Cerebellar nuclear complex (tissue), 1 donor: ENCODE measurements around the gene CDH20.

ENCODE experiments used
- DNase-seq, 2 experiments: peaks; one replicate each; lab custom pipeline; 2025; lab: John Stamatoyannopoulos, UW

CDH20 gene

DNA sequence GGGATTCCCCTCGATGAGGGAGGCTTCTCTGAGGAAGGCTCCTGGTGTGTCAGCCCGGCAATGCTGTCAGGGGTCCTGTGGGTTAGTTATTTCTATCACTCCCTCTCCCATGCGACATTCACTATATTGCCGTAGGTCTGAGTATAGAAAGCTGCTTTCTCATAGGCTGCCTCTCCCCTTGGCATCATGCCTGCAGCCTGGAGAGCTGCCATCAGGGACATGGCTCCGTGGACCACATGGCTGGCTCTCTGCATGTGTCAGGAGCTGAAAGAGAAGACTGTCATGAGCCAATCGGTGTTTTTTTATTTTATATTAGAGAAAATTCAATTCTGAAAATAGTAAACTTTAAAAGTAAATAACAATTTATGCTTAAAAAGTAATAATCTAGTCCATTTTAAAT lies 198.0 kb downstream of the CDH20 start:
- DNase-seq: peak in 1 of 2 experiments; percentile 59

GRCh38 chr18:61531891-61532290 lies 198.7 kb downstream of the CDH20 start:
- no peak for DNase-seq

DNA sequence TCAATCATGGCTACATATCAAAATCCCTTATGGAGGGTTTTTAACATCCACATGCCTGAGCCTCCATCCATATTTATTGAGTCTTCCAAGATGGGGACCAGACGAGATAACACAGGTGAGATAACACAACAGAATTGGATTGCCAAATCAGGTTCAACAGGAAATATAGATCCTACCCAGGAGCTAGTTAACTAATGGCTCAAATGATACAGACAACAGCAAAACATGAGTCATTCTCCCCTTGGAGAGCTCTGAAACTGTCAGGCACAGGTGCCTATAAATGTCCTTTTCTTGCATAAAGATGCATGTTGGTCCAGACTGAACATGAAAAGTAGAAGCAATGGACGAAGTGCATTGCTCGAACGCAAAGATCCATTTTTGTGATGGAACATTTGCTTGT lies 202.2 kb downstream of the CDH20 start:
- no peak for DNase-seq

DNA sequence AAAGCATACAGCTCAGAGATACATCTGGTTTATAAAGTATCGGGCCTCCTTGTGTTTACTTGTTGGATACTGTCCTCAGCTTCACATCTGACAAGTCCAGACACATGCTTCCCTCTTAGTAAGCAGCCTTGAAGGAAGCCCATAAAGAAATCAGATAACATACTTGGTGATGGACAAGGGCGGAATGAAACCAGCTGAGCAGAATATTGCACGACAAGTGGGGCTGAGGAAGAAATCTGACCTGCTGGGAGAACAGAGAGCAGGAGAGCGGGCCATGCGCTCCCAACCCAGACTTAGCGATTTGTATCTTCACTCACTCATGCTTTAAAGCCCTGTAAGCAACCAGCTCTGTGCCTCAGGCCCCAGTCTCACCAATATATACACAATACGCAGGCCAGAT lies 208.4 kb downstream of the CDH20 start:
- DNase-seq: no peak

DNA sequence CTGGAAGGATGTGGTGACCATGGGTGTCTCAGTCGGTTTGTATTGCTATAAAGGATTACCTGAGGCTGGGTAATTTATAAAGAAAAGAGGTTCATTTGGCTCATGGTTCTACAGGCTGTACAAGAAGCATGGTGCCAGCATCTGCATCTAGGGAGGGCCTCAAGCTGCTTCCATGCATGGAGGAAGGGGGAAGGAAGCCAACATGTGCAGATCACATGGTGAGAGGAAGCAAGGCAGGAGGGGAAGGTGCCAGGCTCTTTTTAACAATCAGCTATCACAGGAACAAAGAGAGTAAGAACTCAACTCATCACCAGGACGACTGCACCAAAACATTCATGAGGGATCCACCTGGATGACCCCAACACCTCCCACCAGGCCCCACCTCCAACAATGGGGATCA lies 209.4 kb downstream of the CDH20 start:
- DNase-seq: no peak

- DNase-seq: no peak
These were observed 210.3 kb downstream of the CDH20 start for GRCh38 chr18:61543518-61543917.

GRCh38 chr18:61544178-61544577 lies 210.9 kb downstream of the CDH20 start:
- no peak for DNase-seq

- no peak for DNase-seq
These were observed 212.3 kb downstream of the CDH20 start for GRCh38 chr18:61545281-61546245.

DNA sequence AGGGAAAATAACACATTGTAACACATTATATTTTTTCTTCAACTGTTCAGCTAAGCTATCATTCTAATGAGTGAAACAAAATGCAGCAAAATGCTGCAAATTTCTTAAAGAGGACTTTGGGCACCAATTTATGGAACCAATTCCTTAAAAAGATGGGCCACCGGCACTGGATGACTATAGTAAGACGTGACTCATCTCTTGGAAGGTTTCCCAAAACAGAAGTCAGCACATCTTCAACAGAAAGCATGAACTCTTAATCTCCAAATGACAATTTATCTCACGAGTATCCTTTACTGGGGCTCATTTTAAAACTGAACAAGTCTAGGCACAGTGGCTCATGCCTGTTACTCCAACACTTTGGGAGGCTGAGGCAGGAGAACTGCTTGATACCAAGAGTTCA lies 213.4 kb downstream of the CDH20 start:
- DNase-seq: no peak

DNA sequence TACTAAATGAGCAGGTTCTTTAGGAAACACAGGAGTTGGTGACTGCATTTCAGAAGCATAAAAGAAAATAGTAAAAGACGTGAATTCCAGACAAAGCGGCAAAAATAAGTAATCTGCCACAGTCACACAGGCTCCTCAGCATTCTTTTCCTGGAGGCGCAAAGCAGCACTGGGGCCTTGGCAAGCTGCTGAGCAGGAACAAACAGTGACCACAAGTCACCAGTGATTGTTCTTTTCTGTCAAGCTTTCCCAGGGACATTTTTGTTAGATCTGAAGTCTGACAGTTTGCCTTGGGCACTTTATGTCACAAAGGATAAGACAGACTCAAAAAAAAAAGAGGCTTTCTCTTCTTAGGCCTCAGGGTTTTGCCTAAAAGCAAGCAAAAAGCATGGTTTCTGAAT lies 216.2 kb downstream of the CDH20 start:
- no peak for DNase-seq

- no peak for DNase-seq
These were observed 216.7 kb downstream of the CDH20 start for GRCh38 chr18:61549889-61550288.

- DNase-seq: peak; percentile 17 to 71
These were observed 218.4 kb downstream of the CDH20 start for GRCh38 chr18:61551586-61551985.

GRCh38 chr18:61553045-61553659 lies 219.9 kb downstream of the CDH20 start:
- DNase-seq: no peak

DNA sequence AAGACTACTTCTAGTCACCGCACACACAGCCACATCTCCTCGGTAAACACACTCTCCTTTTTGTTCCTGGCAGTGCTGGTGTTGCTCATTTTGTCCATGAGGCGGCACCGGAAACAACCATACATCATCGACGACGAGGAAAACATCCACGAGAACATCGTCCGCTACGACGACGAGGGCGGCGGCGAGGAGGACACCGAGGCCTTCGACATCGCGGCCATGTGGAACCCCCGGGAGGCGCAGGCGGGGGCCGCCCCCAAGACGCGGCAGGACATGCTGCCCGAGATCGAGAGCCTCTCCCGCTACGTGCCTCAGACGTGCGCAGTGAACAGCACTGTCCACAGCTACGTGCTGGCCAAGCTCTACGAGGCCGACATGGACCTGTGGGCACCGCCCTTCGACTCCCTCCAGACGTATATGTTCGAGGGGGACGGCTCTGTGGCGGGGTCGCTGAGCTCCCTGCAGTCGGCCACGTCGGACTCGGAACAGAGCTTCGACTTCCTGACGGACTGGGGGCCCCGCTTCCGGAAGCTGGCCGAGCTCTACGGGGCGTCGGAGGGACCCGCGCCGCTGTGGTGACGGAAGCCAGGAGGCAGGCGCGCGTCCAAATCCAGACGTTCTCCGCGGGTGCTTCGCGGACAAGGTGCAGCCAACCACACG lies 221.0 kb downstream of the CDH20 start:
- DNase-seq: no peak

DNA sequence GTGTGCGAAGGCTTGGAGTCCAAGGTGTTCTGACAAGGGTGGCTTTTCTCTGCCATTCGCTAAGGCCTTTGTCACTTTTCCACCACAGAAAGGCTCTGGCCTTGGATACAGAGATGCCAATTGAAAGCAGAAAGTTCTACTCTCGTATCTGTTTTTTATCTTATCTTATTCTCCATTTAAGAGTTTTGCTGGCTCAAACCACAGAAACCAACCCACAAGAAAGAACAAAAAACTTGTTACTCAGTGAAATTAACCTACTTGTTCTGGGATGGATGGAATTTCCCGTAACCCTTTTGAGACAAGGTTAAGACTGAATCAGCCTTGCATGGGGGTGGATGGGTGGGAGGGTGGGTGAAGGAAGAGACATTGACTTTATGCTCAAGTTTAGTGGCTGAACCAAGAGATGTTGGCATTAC lies 221.7 kb downstream of the CDH20 start:
- DNase-seq: no peak

DNA sequence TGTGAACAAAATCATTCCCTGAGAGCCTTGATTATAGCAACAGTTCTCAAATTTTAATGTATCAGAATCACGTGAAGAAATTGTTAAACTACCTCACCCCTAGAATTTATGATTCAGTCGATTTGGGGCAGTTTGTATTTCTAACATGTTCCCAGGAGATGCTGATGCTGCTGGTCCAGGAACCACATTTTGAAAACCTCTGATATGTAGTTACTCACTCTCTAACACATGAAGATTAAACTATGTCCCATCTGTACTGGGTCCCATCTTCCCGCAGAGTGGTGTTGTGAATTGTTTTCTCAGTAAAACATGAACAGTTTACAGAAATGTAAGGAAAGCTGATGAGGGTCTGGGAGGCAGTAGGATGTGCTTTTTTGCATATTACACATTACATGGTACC lies 223.1 kb downstream of the CDH20 start:
- no peak for DNase-seq

- no peak for DNase-seq
These were observed 223.6 kb downstream of the CDH20 start for GRCh38 chr18:61556862-61557261.

- peak; percentile 85 to 87 for DNase-seq
These were observed 236.1 kb downstream of the CDH20 start for GRCh38 chr18:61569176-61569892.

DNA sequence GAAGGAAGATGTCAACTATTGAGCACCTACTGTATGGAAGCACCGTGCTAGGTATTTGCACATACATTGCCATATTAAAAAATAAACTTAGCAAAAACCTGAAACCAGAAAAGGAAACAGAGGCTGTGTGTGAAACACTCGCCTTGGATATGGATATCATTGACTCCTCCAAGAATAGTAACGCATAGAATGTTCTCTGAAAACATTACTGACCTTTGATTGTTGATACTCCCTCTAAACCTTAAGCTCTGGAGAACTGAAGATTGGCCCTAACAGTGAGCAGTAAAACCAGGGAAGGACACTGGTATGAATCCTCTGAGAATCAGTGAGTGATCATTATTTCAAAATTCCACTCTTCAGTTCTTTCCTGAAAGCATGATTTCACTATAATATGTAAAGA lies 236.8 kb downstream of the CDH20 start:
- DNase-seq: no peak

DNA sequence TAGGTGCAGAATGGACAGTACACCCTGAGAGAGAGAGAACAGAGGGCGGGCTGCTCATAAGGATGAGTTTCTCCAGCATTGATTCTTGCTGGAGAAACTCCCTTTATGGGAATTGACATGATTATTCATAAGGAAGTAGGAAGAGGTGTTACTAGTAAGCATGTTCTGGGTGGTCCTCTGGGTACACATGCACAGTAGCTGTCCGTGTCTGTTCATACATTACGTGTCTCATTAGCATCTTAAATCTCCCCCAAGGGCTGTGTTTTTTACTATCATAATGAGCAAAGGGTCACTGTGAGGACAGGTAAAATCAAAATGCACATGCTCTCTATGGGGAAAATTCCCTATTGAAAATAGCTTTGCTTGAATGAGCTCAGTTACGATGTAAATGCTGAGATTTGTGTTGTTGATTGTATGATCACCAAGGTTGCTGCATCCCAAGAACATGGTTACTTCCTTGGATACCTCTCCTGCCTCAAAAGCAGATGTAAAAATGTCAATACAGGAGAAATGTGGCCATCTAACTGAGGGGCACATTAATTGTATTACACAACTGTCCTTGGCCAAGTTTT lies 238.9 kb downstream of the CDH20 start:
- DNase-seq: no peak

DNA sequence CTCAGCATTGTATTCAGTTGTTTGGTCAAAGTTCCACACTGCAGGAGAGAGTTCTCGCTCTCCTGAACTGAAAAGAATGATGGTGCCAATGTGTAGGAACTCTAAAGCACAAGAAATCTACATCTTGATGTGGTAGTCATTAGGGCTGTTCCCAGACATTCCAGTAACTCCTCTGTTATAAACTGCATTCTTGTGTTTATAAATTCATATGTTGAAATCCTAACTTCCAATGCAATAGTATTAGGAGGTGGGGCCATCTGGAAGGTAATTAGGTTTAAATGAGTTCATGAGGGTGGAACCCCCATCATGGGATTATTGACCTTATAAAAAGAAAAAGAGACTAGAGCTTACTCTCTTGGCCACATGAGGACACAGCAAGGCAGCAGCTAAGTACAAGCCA lies 239.6 kb downstream of the CDH20 start:
- no peak for DNase-seq

DNA sequence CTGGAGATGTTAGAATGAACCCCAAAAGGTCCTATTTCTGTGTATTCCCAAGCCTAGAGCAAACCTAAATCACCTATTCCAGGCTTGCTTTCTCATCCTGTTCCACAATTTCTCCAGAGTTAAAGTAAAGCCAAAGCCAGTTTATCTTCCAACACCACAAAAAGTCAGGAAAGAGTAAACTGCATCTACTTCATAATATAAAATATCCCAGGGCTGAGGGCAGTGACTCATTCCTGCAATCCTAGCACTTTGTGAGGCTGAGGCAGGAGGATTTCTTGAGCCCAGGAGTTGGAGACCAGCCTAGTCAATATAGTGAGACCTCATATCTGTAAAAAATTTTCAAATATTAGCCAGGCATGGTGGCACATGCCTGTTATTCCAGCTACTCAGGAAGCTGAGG lies 241.4 kb downstream of the CDH20 start:
- DNase-seq: no peak
